ENCODE data around the gene CENPK. TPM values are rescaled to one million over a fixed set of nuclear protein-coding genes. Genes with fewer than 3 reads are reported as not detected.

The CENPK gene
- total RNA-seq, 6 experiments from 2014 or later, result 12.0 to 24.0 (median 19.4) TPM

- TF ChIP-seq CTCF (IDR thresholded peaks at IDR 0.05), result no peak
- no peak for DNase-seq
- H3K4me3 Mint-ChIP-seq, result no peak overlapping the region
- H3K27ac Mint-ChIP-seq, result no peak overlapping the region
- H3K9me3 Mint-ChIP-seq, result no peaks in the 10 kb centered on the region
- peaks cover 13% of the 10 kb centered on the region; the same call in 1 of the 2 replicates for H3K36me3 Mint-ChIP-seq (ENCODE audit: low read depth)
- H3K4me1 Mint-ChIP-seq (ENCODE audit: low read depth), result peaks cover 39% of the 10 kb centered on the region
- peaks cover 2% of the 10 kb centered on the region; the same call in 1 of the 2 replicates for H3K27me3 Mint-ChIP-seq (ENCODE audit: insufficient read depth)
These were observed 6.8 kb downstream of the CENPK start for GRCh38 chr5:65556181-65556580.

GRCh38 chr5:65555287-65555686 lies 7.7 kb downstream of the CENPK start:
- Mint-ChIP-seq H3K27ac (peak overlapping the region; percentile 30; the same call in 1 of the 2 replicates), H3K36me3 (ENCODE audit: low read depth) (peaks cover 13% of the 10 kb centered on the region; the same call in 1 of the 2 replicates), H3K27me3 (ENCODE audit: insufficient read depth) (peaks cover 2% of the 10 kb centered on the region; the same call in 1 of the 2 replicates), H3K4me1 (ENCODE audit: low read depth) (peaks cover 35% of the 10 kb centered on the region), H3K9me3 (no peaks in the 10 kb centered on the region), H3K4me3 (no peak overlapping the region)
- peak; percentile 10 for DNase-seq
- no peak for TF ChIP-seq CTCF (IDR thresholded peaks at IDR 0.05)

- DNase-seq, result no peak
- Mint-ChIP-seq H3K36me3 (ENCODE audit: low read depth) (peaks cover 12% of the 10 kb centered on the region), H3K9me3 (no peaks in the 10 kb centered on the region), H3K4me1 (ENCODE audit: low read depth) (peaks cover 29% of the 10 kb centered on the region), H3K27ac (0 out of 2 replicates have a peak overlapping the region, but pooled peaks have one; percentile 6), H3K27me3 (ENCODE audit: insufficient read depth) (peaks cover 2% of the 10 kb centered on the region; the same call in 1 of the 2 replicates), H3K4me3 (no peak overlapping the region)
- no peak for TF ChIP-seq CTCF (IDR thresholded peaks at IDR 0.05)
These were observed 9.0 kb downstream of the CENPK start for GRCh38 chr5:65553941-65554340.

- H3K36me3 Mint-ChIP-seq (ENCODE audit: low read depth), result peaks cover 24% of the 10 kb centered on the region
- H3K27me3 Mint-ChIP-seq (ENCODE audit: insufficient read depth), result no peaks in the 10 kb centered on the region
- no peak for TF ChIP-seq CTCF (IDR thresholded peaks at IDR 0.05)
- no peak overlapping the region for H3K27ac Mint-ChIP-seq
- no peak overlapping the region for H3K4me3 Mint-ChIP-seq
- no peak for DNase-seq
- no peaks in the 10 kb centered on the region for H3K4me1 Mint-ChIP-seq (ENCODE audit: low read depth)
- H3K9me3 Mint-ChIP-seq, result no peaks in the 10 kb centered on the region
These were observed 14.7 kb downstream of the CENPK start for GRCh38 chr5:65548281-65548680.

GRCh38 chr5:65546141-65546540 lies 16.8 kb downstream of the CENPK start:
- Mint-ChIP-seq H3K4me3 (no peak overlapping the region), H3K4me1 (ENCODE audit: low read depth) (no peaks in the 10 kb centered on the region), H3K27ac (no peak overlapping the region), H3K27me3 (ENCODE audit: insufficient read depth) (no peaks in the 10 kb centered on the region), H3K9me3 (no peaks in the 10 kb centered on the region), H3K36me3 (ENCODE audit: low read depth) (peaks cover 28% of the 10 kb centered on the region)
- no peak for DNase-seq
- TF ChIP-seq CTCF (IDR thresholded peaks at IDR 0.05), result no peak

- peaks cover 32% of the 10 kb centered on the region for H3K36me3 Mint-ChIP-seq (ENCODE audit: low read depth)
- H3K9me3 Mint-ChIP-seq, result no peaks in the 10 kb centered on the region
- H3K27ac Mint-ChIP-seq, result no peak overlapping the region
- TF ChIP-seq CTCF (IDR thresholded peaks at IDR 0.05), result no peak
- no peaks in the 10 kb centered on the region for H3K27me3 Mint-ChIP-seq (ENCODE audit: insufficient read depth)
- no peaks in the 10 kb centered on the region for H3K4me1 Mint-ChIP-seq (ENCODE audit: low read depth)
- no peak for DNase-seq
- H3K4me3 Mint-ChIP-seq, result no peak overlapping the region
These were observed 18.5 kb downstream of the CENPK start for GRCh38 chr5:65544473-65544872.
